ENCODE data around the gene UBN1. TPM values are rescaled to one million over a fixed set of nuclear protein-coding genes. Genes with fewer than 3 reads are reported as not detected.

Gene UBN1
- total and polyA plus RNA-seq, 3 donors from 2014 or later: 88.1 to 115 (median 98.2) TPM

DNA sequence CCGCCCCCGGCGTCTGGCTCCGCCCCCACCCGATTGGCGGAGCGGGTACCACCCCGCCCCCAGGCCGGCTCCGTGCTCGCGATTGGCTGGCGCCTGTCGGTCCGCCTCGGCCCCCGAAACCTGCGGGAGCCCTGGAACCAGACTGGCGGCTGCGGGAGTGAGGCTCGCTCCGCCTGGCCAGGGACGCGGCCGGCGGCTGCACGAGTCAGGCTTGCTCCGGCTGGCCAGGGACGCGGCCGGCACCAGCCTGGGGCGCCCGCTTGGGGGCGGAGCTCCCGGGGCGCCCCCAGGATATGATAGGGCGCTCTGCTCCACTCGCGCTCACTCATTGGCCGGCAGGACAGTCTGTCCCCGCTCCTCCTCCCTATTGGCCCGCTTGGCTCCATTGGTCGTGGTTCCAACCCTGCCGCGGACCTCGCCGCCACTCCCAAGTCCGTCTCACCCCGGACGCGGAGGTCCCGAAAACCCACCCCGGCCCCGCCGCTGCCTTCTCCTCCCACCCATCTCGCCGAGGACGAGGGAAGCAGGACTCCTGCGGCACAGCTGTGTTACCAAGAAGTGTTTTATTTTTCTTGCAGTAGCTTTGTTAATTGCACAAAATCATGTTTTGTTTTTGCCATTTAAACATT lies 44.5 kb upstream of the UBN1 start:
- intact Hi-C loops (cut with DNase I; ENCODE audit: low total_unique reads): no loop called here
- WGBS, 2 donors: 0% methylated on average over 16 to 31 of the region's 59 CpGs
- Histone ChIP-seq H3K9me3 (no peaks in the 10 kb centered on the region), H3K4me1 (peaks cover 12% of the 10 kb centered on the region), H3K27ac (peak overlapping the region; percentile 88 to 93), H3K27me3 (no peaks in the 10 kb centered on the region), H3K4me3 (peak overlapping the region; percentile 77 to 80), H3K36me3 (ENCODE audit: low read depth, missing control alignments) (no peaks in the 10 kb centered on the region)
- DNase-seq: peak; percentile 96
- TF ChIP-seq, protein P1, sequence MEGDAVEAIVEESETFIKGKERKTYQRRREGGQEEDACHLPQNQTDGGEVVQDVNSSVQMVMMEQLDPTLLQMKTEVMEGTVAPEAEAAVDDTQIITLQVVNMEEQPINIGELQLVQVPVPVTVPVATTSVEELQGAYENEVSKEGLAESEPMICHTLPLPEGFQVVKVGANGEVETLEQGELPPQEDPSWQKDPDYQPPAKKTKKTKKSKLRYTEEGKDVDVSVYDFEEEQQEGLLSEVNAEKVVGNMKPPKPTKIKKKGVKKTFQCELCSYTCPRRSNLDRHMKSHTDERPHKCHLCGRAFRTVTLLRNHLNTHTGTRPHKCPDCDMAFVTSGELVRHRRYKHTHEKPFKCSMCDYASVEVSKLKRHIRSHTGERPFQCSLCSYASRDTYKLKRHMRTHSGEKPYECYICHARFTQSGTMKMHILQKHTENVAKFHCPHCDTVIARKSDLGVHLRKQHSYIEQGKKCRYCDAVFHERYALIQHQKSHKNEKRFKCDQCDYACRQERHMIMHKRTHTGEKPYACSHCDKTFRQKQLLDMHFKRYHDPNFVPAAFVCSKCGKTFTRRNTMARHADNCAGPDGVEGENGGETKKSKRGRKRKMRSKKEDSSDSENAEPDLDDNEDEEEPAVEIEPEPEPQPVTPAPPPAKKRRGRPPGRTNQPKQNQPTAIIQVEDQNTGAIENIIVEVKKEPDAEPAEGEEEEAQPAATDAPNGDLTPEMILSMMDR (IDR thresholded peaks at IDR 0.05): peak in 1 of 3 experiments; percentile 38
- TF ChIP-seq POLR2A (IDR thresholded peaks at IDR 0.05): no peak

DNA sequence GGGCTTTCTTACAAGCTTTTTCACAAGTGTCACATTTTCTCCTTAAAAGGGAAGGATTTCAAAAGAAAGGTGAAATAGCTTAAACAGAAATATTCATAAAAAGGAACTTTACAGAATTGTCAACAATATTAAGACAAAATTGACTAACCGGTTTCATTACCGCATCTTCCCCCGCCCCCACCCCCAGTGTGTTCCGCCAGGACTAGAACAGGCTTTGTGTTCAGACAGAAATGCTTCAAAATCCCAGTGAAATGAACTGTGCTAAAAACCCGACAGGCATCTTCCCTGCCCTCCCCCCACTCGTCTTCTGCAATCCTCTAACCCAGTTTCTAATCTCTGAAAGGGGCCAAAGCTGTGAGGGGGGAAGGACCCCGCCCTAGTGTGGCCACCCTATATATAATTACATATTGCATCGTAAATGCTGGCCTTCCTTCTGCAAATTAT lies 43.9 kb upstream of the UBN1 start:
- Histone ChIP-seq H3K36me3 (ENCODE audit: low read depth, missing control alignments) (no peaks in the 10 kb centered on the region), H3K27ac (peak overlapping the region in 1 of 2 donors; percentile 88), H3K9me3 (no peaks in the 10 kb centered on the region), H3K27me3 (no peaks in the 10 kb centered on the region), H3K4me3 (peak overlapping the region; percentile 77 to 80), H3K4me1 (peaks cover 12% of the 10 kb centered on the region)
- DNase-seq: no peak
- 37 to 38% methylated on average over 8 of the region's 8 CpGs for WGBS, 2 donors
- TF ChIP-seq, protein P1 (IDR thresholded peaks at IDR 0.05): no peak
- no peak for TF ChIP-seq POLR2A (IDR thresholded peaks at IDR 0.05)
- intact Hi-C loops (cut with DNase I; ENCODE audit: low total_unique reads): no loop called here

DNA sequence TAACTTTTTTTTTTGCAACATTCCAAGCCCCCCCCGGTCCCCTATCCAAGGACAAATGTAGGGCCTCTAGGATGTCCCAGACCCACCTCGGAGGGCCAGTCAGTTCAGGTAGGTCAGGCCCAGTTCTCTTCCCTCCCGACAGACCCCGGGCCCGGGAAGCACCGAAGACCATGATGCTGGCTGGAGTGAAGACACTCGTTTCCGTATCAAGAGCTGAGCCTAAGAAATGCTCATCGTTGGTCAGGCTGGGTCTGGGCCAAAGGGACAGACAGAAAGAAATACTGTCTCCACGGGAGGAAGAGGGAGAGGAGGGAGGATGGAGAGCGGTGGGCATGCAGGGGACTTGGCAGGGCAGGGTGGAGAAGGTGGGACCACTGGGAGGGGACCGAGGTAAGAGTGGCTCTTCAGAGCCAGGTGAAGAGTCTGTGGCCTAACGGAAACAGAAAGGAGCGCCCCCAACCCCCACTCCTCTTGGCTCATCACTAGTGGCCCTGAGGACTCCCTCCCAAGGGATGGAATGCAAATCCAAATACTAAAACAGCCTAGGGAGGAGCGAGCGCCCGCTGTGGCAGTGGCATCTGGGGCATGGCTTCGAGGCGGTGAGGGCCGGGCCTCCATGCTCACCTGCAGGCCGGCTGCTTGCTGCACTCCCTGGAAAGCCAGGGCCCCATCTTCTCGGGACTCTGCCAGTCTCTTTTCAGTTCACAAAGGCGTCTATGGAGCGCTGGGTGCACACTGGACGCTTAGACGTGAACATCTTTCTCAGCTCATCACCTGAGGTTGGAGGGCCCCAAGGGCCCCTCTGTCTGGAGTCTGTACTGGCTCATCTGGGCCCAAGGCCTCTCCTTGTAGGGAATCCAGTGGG lies 43.2 kb upstream of the UBN1 start:
- H3K27me3 ChIP-seq: no peaks in the 10 kb centered on the region
- 68 to 78% methylated on average over 24 to 25 of the region's 26 CpGs for WGBS, 2 donors
- TF ChIP-seq POLR2A (IDR thresholded peaks at IDR 0.05): no peak
- TF ChIP-seq, protein P1 (IDR thresholded peaks at IDR 0.05): no peak
- DNase-seq: no peak
- no peaks in the 10 kb centered on the region for H3K36me3 ChIP-seq (ENCODE audit: low read depth, missing control alignments)
- peak overlapping the region in 1 of 2 donors; percentile 42 for H3K27ac ChIP-seq
- H3K4me1 ChIP-seq: peaks cover 12% of the 10 kb centered on the region
- intact Hi-C loops (cut with DNase I; ENCODE audit: low total_unique reads): no loop called here
- H3K9me3 ChIP-seq: no peaks in the 10 kb centered on the region
- H3K4me3 ChIP-seq: no peak overlapping the region

DNA sequence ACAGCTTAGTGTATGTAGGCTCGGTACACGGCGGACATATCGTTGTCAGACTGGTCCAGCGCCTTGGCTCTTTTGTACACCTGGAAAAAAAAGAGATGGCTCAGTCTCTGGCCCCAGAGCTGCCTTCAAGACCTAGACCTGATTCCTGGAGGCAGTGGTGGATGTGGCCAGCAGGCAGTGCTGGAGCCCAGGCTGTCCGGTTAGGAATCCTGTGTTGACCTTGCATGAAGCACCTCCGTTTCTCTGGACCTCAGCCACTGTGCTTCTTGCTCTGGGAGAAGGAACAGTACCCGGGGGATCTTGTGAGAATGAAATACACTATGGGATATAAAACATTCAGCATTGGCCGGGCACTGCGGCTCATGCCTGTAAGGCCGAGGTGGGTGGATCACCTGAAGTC lies 42.0 kb upstream of the UBN1 start:
- no peaks in the 10 kb centered on the region for H3K36me3 ChIP-seq (ENCODE audit: low read depth, missing control alignments)
- DNase-seq: peak; percentile 36
- peak overlapping the region in 1 of 2 donors; percentile 42 for H3K27ac ChIP-seq
- no peaks in the 10 kb centered on the region for H3K9me3 ChIP-seq
- WGBS, 2 donors: 75 to 89% methylated on average over 8 to 11 of the region's 11 CpGs
- H3K4me1 ChIP-seq: peaks cover 12% of the 10 kb centered on the region
- intact Hi-C loops (cut with DNase I; ENCODE audit: low total_unique reads): no loop called here
- no peaks in the 10 kb centered on the region for H3K27me3 ChIP-seq
- no peak for TF ChIP-seq POLR2A (IDR thresholded peaks at IDR 0.05)
- TF ChIP-seq, protein P1 (IDR thresholded peaks at IDR 0.05): no peak
- H3K4me3 ChIP-seq: no peak overlapping the region

Data from testis (tissue), 3 donors.